SU-DHL-6 (cell line): Measurements from ENCODE around the gene CLMP.

ENCODE experiments used
- H2AFZ ChIP-seq: fragments of 200-600 bp; sonication (generic); 2 replicates; pipeline ENCODE4 v1.6.1; 2014; ENCODE audit warnings: low read depth, mild to moderate bottlenecking, moderate library complexity, mixed read lengths, antibody characterized with exemption, low read length; ENCODE audit not compliant: severe bottlenecking
- H3F3A ChIP-seq: fragments of 200-600 bp; shearing (Covaris generic); 2 replicates; pipeline ENCODE4 v1.6.0; 2016; ENCODE audit warnings: antibody characterized with exemption, mild to moderate bottlenecking; ENCODE audit not compliant: insufficient read depth
- H3K27ac ChIP-seq: fragments of 200-600 bp; sonication (generic); 2 replicates; pipeline ENCODE4 v1.5.1; 2016; ENCODE audit warnings: low read depth, mild to moderate bottlenecking, low read length, moderate library complexity, mixed read lengths
- H3K27me3 ChIP-seq: fragments of 200-600 bp; sonication (generic), shearing (Covaris generic); 2 replicates; pipeline ENCODE4 v1.6.0; 2014; ENCODE audit warnings: mild to moderate bottlenecking, low read length
- H3K36me3 ChIP-seq: fragments of 200-600 bp; sonication (generic); 2 replicates; pipeline ENCODE4 v1.6.1; 2014; ENCODE audit warnings: mild to moderate bottlenecking, low read length, mixed read lengths
- H3K4me2 ChIP-seq: fragments of 300-600, 200-600 bp; shearing (Covaris generic), sonication (generic); 2 replicates; pipeline ENCODE4 v1.6.0; 2014; ENCODE audit warnings: low read length, low read depth, mild to moderate bottlenecking; ENCODE audit not compliant: poor library complexity, severe bottlenecking
- H3K4me3 ChIP-seq: fragments of 200-600 bp; sonication (generic); 2 replicates; pipeline ENCODE4 v1.5.1; 2014; ENCODE audit warnings: antibody characterized with exemption, low read length, mild to moderate bottlenecking, mixed read lengths; ENCODE audit not compliant: insufficient read depth, poor library complexity, severe bottlenecking
- H3K79me2 ChIP-seq: fragments of 200-600 bp; sonication (generic); 2 replicates; pipeline ENCODE4 v1.6.1; 2014; ENCODE audit warnings: mild to moderate bottlenecking, low read length, moderate library complexity; ENCODE audit not compliant: insufficient read depth
- H3K9ac ChIP-seq: fragments of 200-600 bp; sonication (generic); 2 replicates; pipeline ENCODE4 v1.7.0; 2014; ENCODE audit warnings: mild to moderate bottlenecking, low read length
- H3K9me2 ChIP-seq: fragments of 200-600 bp; sonication (generic); replicated peaks from 2 replicates; pipeline ENCODE4 v1.6.1; 2014; ENCODE audit warnings: low read length; ENCODE audit not compliant: insufficient read depth
- H3K9me3 ChIP-seq: fragments of 200-600 bp; sonication (generic); 2 replicates; pipeline ENCODE4 v1.6.1; 2014; ENCODE audit warnings: low read length, mixed read lengths; ENCODE audit not compliant: insufficient read depth
- H4K20me1 ChIP-seq: fragments of 200-600 bp; sonication (generic); 2 replicates; pipeline ENCODE4 v1.6.1; 2014; ENCODE audit warnings: low read depth, mild to moderate bottlenecking, antibody characterized with exemption, low read length, moderate library complexity, mixed read lengths
- CTCF ChIP-seq: fragments of 200-600 bp; sonication (generic); IDR thresholded peaks from one replicate; pipeline ENCODE4 v1.5.1; 2017; ENCODE audit warnings: antibody characterized with exemption, mild to moderate bottlenecking, low read length, moderate library complexity; ENCODE audit not compliant: insufficient read depth, poor library complexity, severe bottlenecking
- EZH2phosphoT487 ChIP-seq: fragments of 200-600 bp; sonication (generic), shearing (Covaris generic); conservative IDR thresholded peaks from 2 replicates; pipeline ENCODE4 v1.6.1; 2018; ENCODE audit warnings: mild to moderate bottlenecking, antibody characterized with exemption, low read length, moderate library complexity, mixed read lengths

The CLMP gene

GRCh38 chr11:123107945-123108495, 87.0 kb downstream of the CLMP start:
- H3K9me3 ChIP-seq = no peaks in the 10 kb centered on the region
- H3K79me2 ChIP-seq = no peaks in the 10 kb centered on the region
- H3K4me2 ChIP-seq = no peak overlapping the region
- TF ChIP-seq CTCF = no peak
- no peak for TF ChIP-seq EZH2phosphoT487
- no peaks in the 10 kb centered on the region for H3K36me3 ChIP-seq
- H3K4me3 ChIP-seq = no peak overlapping the region
- no peak overlapping the region for H2AFZ ChIP-seq
- no peak overlapping the region for H3K9ac ChIP-seq
- H4K20me1 ChIP-seq = no peaks in the 10 kb centered on the region
- no peaks in the 10 kb centered on the region for H3K9me2 ChIP-seq
- no peaks in the 10 kb centered on the region for H3F3A ChIP-seq
- H3K27ac ChIP-seq = no peak overlapping the region
- H3K27me3 ChIP-seq = no peaks in the 10 kb centered on the region

- no peaks in the 10 kb centered on the region for H3K27me3 ChIP-seq
- H3K79me2 ChIP-seq = no peaks in the 10 kb centered on the region
- TF ChIP-seq CTCF (no peak), EZH2phosphoT487 (no peak)
Observed at GRCh38 chr11:123104697-123105096, 90.4 kb downstream of the CLMP start.

GRCh38 chr11:123103326-123103980, 91.6 kb downstream of the CLMP start:
- H3K27me3 ChIP-seq = no peaks in the 10 kb centered on the region
- no peaks in the 10 kb centered on the region for H4K20me1 ChIP-seq
- no peak overlapping the region for H2AFZ ChIP-seq
- H3K4me3 ChIP-seq = no peak overlapping the region
- no peaks in the 10 kb centered on the region for H3K36me3 ChIP-seq
- H3F3A ChIP-seq = no peaks in the 10 kb centered on the region
- H3K9me3 ChIP-seq = no peaks in the 10 kb centered on the region
- H3K27ac ChIP-seq = no peak overlapping the region
- no peak overlapping the region for H3K9ac ChIP-seq
- H3K4me2 ChIP-seq = no peak overlapping the region
- no peak for TF ChIP-seq EZH2phosphoT487
- peak; percentile 19 for TF ChIP-seq CTCF
- H3K9me2 ChIP-seq = no peaks in the 10 kb centered on the region
- no peaks in the 10 kb centered on the region for H3K79me2 ChIP-seq

More at GRCh38 chr11:123104697-123105096, 90.4 kb downstream of the CLMP start:
- Histone ChIP-seq H3K9me2 (no peaks in the 10 kb centered on the region), H3F3A (no peaks in the 10 kb centered on the region), H2AFZ (no peak overlapping the region), H3K4me2 (no peak overlapping the region), H3K9ac (no peak overlapping the region), H3K27ac (no peak overlapping the region), H4K20me1 (no peaks in the 10 kb centered on the region), H3K4me3 (no peak overlapping the region), H3K9me3 (no peaks in the 10 kb centered on the region), H3K36me3 (no peaks in the 10 kb centered on the region)
